Astrocyte (in vitro differentiated cells and primary cell): ENCODE results near the gene ADGRA3.
"Not testable (repeated sequence)": the region's sequence is repeated elsewhere in the genome, so short reads cannot be mapped to it uniquely, and the experiment has no call there.

Source experiments
- EZH2 ChIP-seq: IDR thresholded peaks from 2 replicates; pipeline ENCODE4 v1.6.1; 2012; ENCODE audit warnings: mild to moderate bottlenecking, low read length, inconsistent platforms; ENCODE audit not compliant: insufficient read depth
- TF ChIP-seq, protein P1 (sequence below): IDR thresholded peaks from 2 replicates; pipeline ENCODE4 v1.5.1; 2011; ENCODE audit warnings: low read depth, mild to moderate bottlenecking, inconsistent platforms, low read length, moderate library complexity; ENCODE audit not compliant: insufficient read depth

DNA sequence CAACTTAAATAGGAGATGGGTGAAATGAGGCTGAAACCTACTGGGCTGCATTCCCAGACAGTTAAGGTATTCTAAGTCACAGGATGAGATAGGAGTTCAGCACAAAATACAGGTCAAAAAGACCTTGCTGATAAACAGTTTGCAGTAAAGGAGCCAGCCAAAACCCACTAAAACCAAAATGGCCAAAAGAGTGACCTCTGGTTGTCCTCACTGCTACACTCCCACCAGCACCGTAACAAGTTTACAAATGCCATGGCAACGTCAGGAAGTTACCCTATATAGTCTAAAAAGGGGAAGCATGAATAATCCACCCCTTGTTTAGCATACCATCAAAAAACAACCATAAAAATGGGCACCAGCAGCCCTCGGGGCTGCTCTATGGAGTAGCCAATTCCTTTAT, 133.7 kb downstream of the ADGRA3 start:
- TF ChIP-seq, protein P1, sequence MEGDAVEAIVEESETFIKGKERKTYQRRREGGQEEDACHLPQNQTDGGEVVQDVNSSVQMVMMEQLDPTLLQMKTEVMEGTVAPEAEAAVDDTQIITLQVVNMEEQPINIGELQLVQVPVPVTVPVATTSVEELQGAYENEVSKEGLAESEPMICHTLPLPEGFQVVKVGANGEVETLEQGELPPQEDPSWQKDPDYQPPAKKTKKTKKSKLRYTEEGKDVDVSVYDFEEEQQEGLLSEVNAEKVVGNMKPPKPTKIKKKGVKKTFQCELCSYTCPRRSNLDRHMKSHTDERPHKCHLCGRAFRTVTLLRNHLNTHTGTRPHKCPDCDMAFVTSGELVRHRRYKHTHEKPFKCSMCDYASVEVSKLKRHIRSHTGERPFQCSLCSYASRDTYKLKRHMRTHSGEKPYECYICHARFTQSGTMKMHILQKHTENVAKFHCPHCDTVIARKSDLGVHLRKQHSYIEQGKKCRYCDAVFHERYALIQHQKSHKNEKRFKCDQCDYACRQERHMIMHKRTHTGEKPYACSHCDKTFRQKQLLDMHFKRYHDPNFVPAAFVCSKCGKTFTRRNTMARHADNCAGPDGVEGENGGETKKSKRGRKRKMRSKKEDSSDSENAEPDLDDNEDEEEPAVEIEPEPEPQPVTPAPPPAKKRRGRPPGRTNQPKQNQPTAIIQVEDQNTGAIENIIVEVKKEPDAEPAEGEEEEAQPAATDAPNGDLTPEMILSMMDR, result not testable (repeated sequence)
- TF ChIP-seq EZH2, result not testable (repeated sequence)
